Lung (tissue), 12 donors: ENCODE measurements around the gene STAT5A. TPM values are rescaled to one million over a fixed set of nuclear protein-coding genes. Genes with fewer than 3 reads are reported as not detected.
A peak's percentile ranks its signal among the peaks of the same experiment; 100 is the strongest.

ENCODE experiments used
- ATAC-seq: fragments of 200-7000 bp; cut with Tn5 transposase; one replicate; pipeline ENCODE4 v1.9.1; 2020; ENCODE audit warnings: moderate number of reproducible peaks; ENCODE audit not compliant: insufficient read depth, low FRiP score
- DNase-seq, 3 donors: peaks; one replicate each; pipeline ENCODE4 v3.0.0-alpha.2; 2013 to 2017
- H3K27ac ChIP-seq, 2 donors: one replicate each; pipeline ENCODE4 v1.5.1; 2013; ENCODE audit warnings: mild to moderate bottlenecking in 2 of 2, moderate library complexity in 2 of 2, control low read depth in 1 of 2, inconsistent platforms in 1 of 2, low read depth in 1 of 2, low read length in 1 of 2
- H3K27me3 ChIP-seq, 3 donors: one replicate each; pipeline ENCODE4 v1.5.1; 2013; ENCODE audit warnings: low read length in 2 of 3; ENCODE audit not compliant: control insufficient read depth in 3 of 3, insufficient read depth in 3 of 3
- H3K36me3 ChIP-seq, 4 donors: one replicate each; pipeline ENCODE4 v1.5.1; 2013; ENCODE audit warnings: low read length in 4 of 4, mild to moderate bottlenecking in 1 of 4, moderate library complexity in 1 of 4; ENCODE audit not compliant: control insufficient read depth in 4 of 4, insufficient read depth in 4 of 4
- H3K4me1 ChIP-seq, 5 donors: one replicate each; pipeline ENCODE4 v1.5.1; 2013; ENCODE audit warnings: low read length in 5 of 5, mild to moderate bottlenecking in 2 of 5, moderate library complexity in 1 of 5; ENCODE audit not compliant: control insufficient read depth in 5 of 5, insufficient read depth in 5 of 5
- H3K4me3 ChIP-seq: one replicate; pipeline ENCODE4 v1.5.1; 2013; ENCODE audit warnings: mild to moderate bottlenecking, control low read depth, moderate library complexity
- H3K9ac ChIP-seq, 2 donors: one replicate each; pipeline ENCODE4 v1.5.1; 2013; ENCODE audit warnings: low read length in 2 of 2, control low read depth in 1 of 2; ENCODE audit not compliant: insufficient read depth in 1 of 2
- H3K9me3 ChIP-seq, 4 donors: one replicate each; pipeline ENCODE4 v1.5.1; 2013; ENCODE audit warnings: low read length in 3 of 4, mild to moderate bottlenecking in 1 of 4, moderate library complexity in 1 of 4; ENCODE audit not compliant: control insufficient read depth in 4 of 4, insufficient read depth in 3 of 4
- WGBS, 2 donors: extraction: QIAGEN DNeasy Blood & Tissue Kit; methylation state at CpG; one replicate each; pipeline ENCODE4 v1.1.7; 2013; 5-methylcytosine and 5-hydroxymethylcytosine counted together
- polyA plus RNA-seq, 2 donors: library from polyadenylated mRNA; stranded (reverse); fragments of 200-250 nt; gene quantifications; one replicate each; pipeline ENCODE4 v1.2.1, GENCODE V29; 2013
- total RNA-seq, 2 donors: library from RNA; depleted of rRNA in 1 of 2; stranded (reverse); fragments of >200 nt in 1 of 2; gene quantifications; one replicate each; pipeline ENCODE4 v1.2.1, GENCODE V29; 2014 to 2021
- TF ChIP-seq, protein P1 (sequence below): IDR thresholded peaks from 2 replicates; pipeline ENCODE4 v1.5.1; 2012; ENCODE audit warnings: mild to moderate bottlenecking; ENCODE audit errors: control extremely low read depth, extremely low read depth
- donor health status: control.
- donor health status: control.
- donor health status: Bipolar disorder and iron deficiency.
- donor health status: healthy.
- donor health status: DM: yes; HTN: yes; CAD: no.

Gene STAT5A
- total and polyA plus RNA-seq, 4 donors, result 16.4 to 52.0 (median 31.8) TPM

DNA sequence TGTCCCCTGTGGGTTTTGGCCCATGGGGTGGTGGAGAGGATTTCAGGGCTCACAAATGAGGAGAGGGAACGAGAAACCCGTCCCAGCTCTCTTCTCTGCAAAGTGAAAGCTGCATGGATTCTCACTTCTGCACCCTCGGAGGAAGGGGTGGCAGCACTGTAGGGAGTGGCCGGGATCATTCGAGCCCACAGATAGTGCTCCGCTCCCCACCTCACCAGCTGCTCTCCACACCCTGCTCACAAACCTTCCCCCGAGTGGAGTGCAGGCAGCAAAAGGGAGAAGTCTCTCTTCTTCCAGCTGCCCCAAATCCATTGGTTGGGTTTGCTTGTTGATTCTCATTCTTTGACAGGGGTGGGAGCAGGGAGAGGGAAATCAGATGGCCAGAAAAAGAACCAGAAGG is 20.1 kb downstream of the STAT5A start:
- TF ChIP-seq, protein P1, sequence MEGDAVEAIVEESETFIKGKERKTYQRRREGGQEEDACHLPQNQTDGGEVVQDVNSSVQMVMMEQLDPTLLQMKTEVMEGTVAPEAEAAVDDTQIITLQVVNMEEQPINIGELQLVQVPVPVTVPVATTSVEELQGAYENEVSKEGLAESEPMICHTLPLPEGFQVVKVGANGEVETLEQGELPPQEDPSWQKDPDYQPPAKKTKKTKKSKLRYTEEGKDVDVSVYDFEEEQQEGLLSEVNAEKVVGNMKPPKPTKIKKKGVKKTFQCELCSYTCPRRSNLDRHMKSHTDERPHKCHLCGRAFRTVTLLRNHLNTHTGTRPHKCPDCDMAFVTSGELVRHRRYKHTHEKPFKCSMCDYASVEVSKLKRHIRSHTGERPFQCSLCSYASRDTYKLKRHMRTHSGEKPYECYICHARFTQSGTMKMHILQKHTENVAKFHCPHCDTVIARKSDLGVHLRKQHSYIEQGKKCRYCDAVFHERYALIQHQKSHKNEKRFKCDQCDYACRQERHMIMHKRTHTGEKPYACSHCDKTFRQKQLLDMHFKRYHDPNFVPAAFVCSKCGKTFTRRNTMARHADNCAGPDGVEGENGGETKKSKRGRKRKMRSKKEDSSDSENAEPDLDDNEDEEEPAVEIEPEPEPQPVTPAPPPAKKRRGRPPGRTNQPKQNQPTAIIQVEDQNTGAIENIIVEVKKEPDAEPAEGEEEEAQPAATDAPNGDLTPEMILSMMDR, result no peak
- Histone ChIP-seq H3K4me3 (no peak overlapping the region), H3K9me3 (no peaks in the 10 kb centered on the region), H3K27ac (no peak overlapping the region), H3K27me3 (no peaks in the 10 kb centered on the region), H3K4me1 (peaks cover 0 to 34% (median 24%) of the 10 kb centered on the region in 5 donors), H3K36me3 (peaks cover 0 to 65% (median 3%) of the 10 kb centered on the region in 4 donors), H3K9ac (no peak overlapping the region)
- no peak for DNase-seq
- no peak for ATAC-seq
- 81 to 86% methylated on average over 7 of the region's 7 CpGs for WGBS, 2 donors

DNA sequence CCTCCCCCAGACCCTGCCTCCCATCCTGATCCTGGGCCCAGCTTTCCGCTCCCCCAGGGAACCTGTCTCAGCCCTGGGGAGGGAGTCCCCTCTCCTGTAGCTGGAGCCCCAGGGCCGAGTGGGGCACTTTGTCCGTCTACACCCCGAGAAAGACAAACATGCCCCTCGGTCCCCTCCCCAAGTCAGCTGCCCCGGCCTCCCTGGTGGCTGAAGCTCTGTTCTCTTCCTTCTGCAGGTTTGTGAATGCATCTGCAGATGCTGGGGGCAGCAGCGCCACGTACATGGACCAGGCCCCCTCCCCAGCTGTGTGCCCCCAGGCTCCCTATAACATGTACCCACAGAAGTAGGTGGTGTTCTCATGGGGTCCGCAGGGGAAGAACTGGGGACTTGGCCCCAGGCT is 20.8 kb downstream of the STAT5A start:
- TF ChIP-seq, protein P1, result no peak
- Histone ChIP-seq H3K27ac (peak overlapping the region in 1 of 2 donors; percentile 13), H3K9me3 (no peaks in the 10 kb centered on the region), H3K36me3 (peaks cover 0 to 65% (median 8%) of the 10 kb centered on the region in 4 donors), H3K4me1 (peaks cover 0 to 34% (median 24%) of the 10 kb centered on the region in 5 donors), H3K4me3 (no peak overlapping the region), H3K9ac (no peak overlapping the region), H3K27me3 (no peaks in the 10 kb centered on the region)
- 91 to 97% methylated on average over 9 of the region's 9 CpGs for WGBS, 2 donors
- ATAC-seq (no peak), DNase-seq (no peak)

DNA sequence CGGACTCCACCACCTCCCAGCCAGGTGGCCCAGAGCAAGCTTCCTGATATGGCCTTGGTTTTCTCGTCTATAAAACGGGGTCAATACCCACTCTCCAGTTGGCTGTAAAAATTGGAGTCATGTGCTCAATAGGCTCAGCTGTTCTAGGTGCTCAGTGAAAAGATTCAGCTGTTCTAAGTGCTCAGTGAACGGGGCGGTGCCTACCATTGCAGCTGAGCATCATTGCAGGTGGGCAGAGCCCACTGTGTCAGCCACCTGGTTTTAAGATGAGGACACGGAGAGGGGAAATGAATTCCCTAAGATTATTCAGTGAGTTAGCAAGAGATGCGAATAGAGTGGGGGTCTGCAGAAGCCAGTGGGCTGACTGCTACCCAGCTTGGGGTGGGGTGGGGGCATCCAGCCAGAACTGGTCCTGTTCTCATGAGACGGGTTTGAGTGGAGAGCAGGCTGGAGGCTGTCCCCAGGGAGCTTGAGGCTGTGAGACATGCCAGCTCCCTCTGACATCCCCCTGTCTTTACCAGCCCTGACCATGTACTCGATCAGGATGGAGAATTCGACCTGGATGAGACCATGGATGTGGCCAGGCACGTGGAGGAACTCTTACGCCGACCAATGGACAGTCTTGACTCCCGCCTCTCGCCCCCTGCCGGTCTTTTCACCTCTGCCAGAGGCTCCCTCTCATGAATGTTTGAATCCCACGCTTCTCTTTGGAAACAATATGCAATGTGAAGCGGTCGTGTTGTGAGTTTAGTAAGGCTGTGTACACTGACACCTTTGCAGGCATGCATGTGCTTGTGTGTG is 21.9 kb downstream of the STAT5A start:
- Histone ChIP-seq H3K4me3 (no peak overlapping the region), H3K27ac (peak overlapping the region in 1 of 2 donors; percentile 68), H3K9me3 (no peaks in the 10 kb centered on the region), H3K27me3 (no peaks in the 10 kb centered on the region), H3K9ac (peak overlapping the region in 1 of 2 donors; percentile 70), H3K4me1 (peaks cover 0 to 34% (median 24%) of the 10 kb centered on the region in 5 donors), H3K36me3 (peaks cover 2 to 61% (median 8%) of the 10 kb centered on the region in 4 donors)
- ATAC-seq, result no peak
- WGBS, 2 donors, result 81 to 87% methylated on average over 19 of the region's 19 CpGs
- TF ChIP-seq, protein P1, result no peak
- DNase-seq, result peak in 2 of 3 donors; percentile 27 to 35
